Sciatic nerve (tissue), 2 donors: ENCODE results near the gene HABP2. TPM values are rescaled to one million over a fixed set of nuclear protein-coding genes. Genes with fewer than 3 reads are reported as not detected.
A peak's percentile ranks its signal among the peaks of the same experiment; 100 is the strongest.

Source experiments
- ATAC-seq: fragments of 200-7000 bp; cut with Tn5 transposase; one replicate; pipeline ENCODE4 v1.9.1; 2020; ENCODE audit warnings: mild to moderate bottlenecking, moderate library complexity
- DNase-seq: peaks from one replicate; pipeline ENCODE4 v3.0.0-alpha.2; 2020; ENCODE audit warnings: low spot score
- intact Hi-C: fragments of 100-400 bp; cut with DNase I; formaldehyde crosslinking; loops from one replicate; pipeline ENCODE4 v1.14.2; 2022
- total RNA-seq: library from RNA; stranded (reverse); fragmentation: NEBNext Ultra II Directional; extraction: Animal tissue kit (Norgen Biotek cat#: 25700); gene quantifications from one replicate; pipeline ENCODE4 v1.2.1, GENCODE V29; 2021
- donor health status: DM: no; HTN: no; CAD: no.
- donor health status: DM: no; HTN: no; CAD: no.

The HABP2 gene
- not detected for total RNA-seq

- no peak for ATAC-seq
- DNase-seq: no peak
- intact Hi-C loops: no loop called here
Measured at GRCh38 chr10:113552701-113553100, at the start of gene HABP2. Gene HABP2 (plus strand): TSS chr10:113553053. CDS start chr10:113553122, 69 bp downstream.

- no peak for DNase-seq
- intact Hi-C loops: no loop called here
Measured at GRCh38 chr10:113503930-113504329, 48.9 kb upstream of the HABP2 start.

GRCh38 chr10:113504423-113504822, 48.4 kb upstream of the HABP2 start:
- intact Hi-C loops: no loop called here
- no peak for DNase-seq
- no peak for ATAC-seq

More at GRCh38 chr10:113503930-113504329, 48.9 kb upstream of the HABP2 start:
- no peak for ATAC-seq

GRCh38 chr10:113506476-113506875, 46.4 kb upstream of the HABP2 start:
- DNase-seq: no peak
- intact Hi-C loops: no loop called here
- ATAC-seq: no peak

- DNase-seq: no peak
- intact Hi-C loops: no loop called here
- no peak for ATAC-seq
Measured at GRCh38 chr10:113511419-113511818, 41.4 kb upstream of the HABP2 start.

- no peak for ATAC-seq
- intact Hi-C loops: no loop called here
- DNase-seq: no peak
Measured at GRCh38 chr10:113515161-113515560, 37.7 kb upstream of the HABP2 start.

- DNase-seq (no peak), ATAC-seq (no peak)
- intact Hi-C loops: no loop called here
Measured at GRCh38 chr10:113515601-113516000, 37.3 kb upstream of the HABP2 start.

GRCh38 chr10:113516061-113516460, 36.8 kb upstream of the HABP2 start:
- intact Hi-C loops: no loop called here
- DNase-seq (no peak), ATAC-seq (no peak)

- intact Hi-C loops: no loop called here
- no peak for ATAC-seq
Measured at GRCh38 chr10:113517165-113517900, 35.5 kb upstream of the HABP2 start.

GRCh38 chr10:113517901-113518260, 35.0 kb upstream of the HABP2 start:
- intact Hi-C loops: no loop called here
- no peak for DNase-seq
- ATAC-seq: no peak

More at GRCh38 chr10:113517165-113517900, 35.5 kb upstream of the HABP2 start:
- peak; percentile 32 for DNase-seq

- intact Hi-C loops: no loop called here
- ATAC-seq (no peak), DNase-seq (no peak)
Measured at GRCh38 chr10:113518415-113518814, 34.4 kb upstream of the HABP2 start.

- intact Hi-C loops: no loop called here
- DNase-seq (no peak), ATAC-seq (no peak)
Measured at GRCh38 chr10:113518816-113519591, 33.8 kb upstream of the HABP2 start.

GRCh38 chr10:113519681-113520115, 33.2 kb upstream of the HABP2 start:
- ATAC-seq (no peak), DNase-seq (peak; percentile 49)
- intact Hi-C loops: no loop called here

GRCh38 chr10:113520261-113520660, 32.6 kb upstream of the HABP2 start:
- intact Hi-C loops: no loop called here
- no peak for ATAC-seq
- DNase-seq: peak; percentile 36

GRCh38 chr10:113520690-113521474, 32.0 kb upstream of the HABP2 start:
- peak; percentile 86 for ATAC-seq
- DNase-seq: peak; percentile 76
- intact Hi-C loops: no loop called here

- no peak for DNase-seq
Measured at GRCh38 chr10:113521475-113521795, 31.4 kb upstream of the HABP2 start.

GRCh38 chr10:113522460-113522859, 30.4 kb upstream of the HABP2 start:
- intact Hi-C loops: no loop called here
- ATAC-seq (no peak), DNase-seq (peak; percentile 19)

More at GRCh38 chr10:113521475-113521795, 31.4 kb upstream of the HABP2 start:
- intact Hi-C loops: no loop called here
- ATAC-seq: no peak

GRCh38 chr10:113523071-113523470, 29.8 kb upstream of the HABP2 start:
- DNase-seq: peak; percentile 38
- no peak for ATAC-seq
- intact Hi-C loops: no loop called here

- DNase-seq: no peak
- no peak for ATAC-seq
- intact Hi-C loops: no loop called here
Measured at GRCh38 chr10:113523628-113524027, 29.2 kb upstream of the HABP2 start.

GRCh38 chr10:113524120-113524519, 28.7 kb upstream of the HABP2 start:
- ATAC-seq (no peak), DNase-seq (peak; percentile 18)
- intact Hi-C loops: no loop called here
